Coronary artery (tissue), 2 donors: ENCODE measurements around the gene PTAR1.

Source experiments
- DNase-seq: peaks from one replicate; pipeline ENCODE4 v3.0.0-alpha.2; 2017; ENCODE audit warnings: low spot score
- H3K27ac ChIP-seq, 2 donors: fragments of 200-600 bp; sonication (generic); one replicate each; pipeline ENCODE4 v1.5.1; 2016 to 2019
- H3K4me3 ChIP-seq: fragments of 200-600 bp; sonication (generic); 2 replicates; pipeline ENCODE4 v1.5.1; 2016; ENCODE audit warnings: mild to moderate bottlenecking, moderate library complexity
- CTCF ChIP-seq: fragments of 200-600 bp; sonication (generic); IDR thresholded peaks from one replicate; pipeline ENCODE4 v1.5.1; 2019; ENCODE audit warnings: antibody characterized with exemption

Gene PTAR1

GRCh38 chr9:69753830-69754229 is 6.0 kb downstream of the PTAR1 start:
- TF ChIP-seq CTCF: no peak
- Histone ChIP-seq H3K27ac (no peak overlapping the region), H3K4me3 (no peak overlapping the region)
- no peak for DNase-seq

- no peak overlapping the region for H3K27ac ChIP-seq
- H3K4me3 ChIP-seq: no peak overlapping the region
- TF ChIP-seq CTCF: no peak
- DNase-seq: no peak
Observed at GRCh38 chr9:69750085-69750484, 9.7 kb downstream of the PTAR1 start.

GRCh38 chr9:69748304-69748703 is 11.5 kb downstream of the PTAR1 start:
- DNase-seq: no peak
- H3K4me3 ChIP-seq: no peak overlapping the region
- no peak overlapping the region for H3K27ac ChIP-seq
- no peak for TF ChIP-seq CTCF

GRCh38 chr9:69746859-69747560 is 12.8 kb downstream of the PTAR1 start:
- Histone ChIP-seq H3K4me3 (no peak overlapping the region), H3K27ac (no peak overlapping the region)
- TF ChIP-seq CTCF: no peak
- no peak for DNase-seq

GRCh38 chr9:69745716-69746437 is 13.9 kb downstream of the PTAR1 start:
- no peak for DNase-seq
- Histone ChIP-seq H3K4me3 (no peak overlapping the region), H3K27ac (no peak overlapping the region)
- TF ChIP-seq CTCF: no peak

- no peak overlapping the region for H3K27ac ChIP-seq
- DNase-seq: no peak
- H3K4me3 ChIP-seq: no peak overlapping the region
- TF ChIP-seq CTCF: no peak
Observed at GRCh38 chr9:69744688-69745380, 15.0 kb downstream of the PTAR1 start.
